Muscle of leg (tissue), 16 donors: ENCODE data around the gene FAM174A. TPM values are rescaled to one million over a fixed set of nuclear protein-coding genes. Genes with fewer than 3 reads are reported as not detected.
A peak's percentile ranks its signal among the peaks of the same experiment; 100 is the strongest.

Source experiments
- DNase-seq: peaks from one replicate; pipeline ENCODE4 v3.0.0; 2013
- H3K27ac ChIP-seq: one replicate; pipeline ENCODE4 v1.5.1; 2013; ENCODE audit warnings: mild to moderate bottlenecking, low read length, control low read depth
- H3K27me3 ChIP-seq: one replicate; pipeline ENCODE4 v1.6.1; 2013; ENCODE audit warnings: low read length; ENCODE audit not compliant: control insufficient read depth, insufficient read depth
- H3K36me3 ChIP-seq: one replicate; pipeline ENCODE4 v1.6.1; 2013; ENCODE audit warnings: low read length; ENCODE audit not compliant: control insufficient read depth, insufficient read depth
- H3K4me1 ChIP-seq: one replicate; pipeline ENCODE4 v1.6.1; 2013; ENCODE audit warnings: low read length; ENCODE audit not compliant: control insufficient read depth, insufficient read depth
- H3K4me3 ChIP-seq: one replicate; pipeline ENCODE4 v1.5.1; 2013; ENCODE audit warnings: low read length, control low read depth
- H3K9me3 ChIP-seq: replicated peaks from 2 replicates; pipeline ENCODE4 v1.6.1; 2013; ENCODE audit warnings: low read depth, low read length; ENCODE audit not compliant: control insufficient read depth
- WGBS: methylation state at CpG from one replicate; pipeline ENCODE4 v1.1.5; 2013; ENCODE audit warnings: missing lambda C conversion rate; ENCODE audit not compliant: insufficient coverage; 5-methylcytosine and 5-hydroxymethylcytosine counted together
- long read RNA-seq, 11 donors: transcript quantifications; one replicate each; lab custom pipeline, GENCODE V29; 2026
- polyA plus RNA-seq, 8 donors: library from polyadenylated mRNA; unstranded; fragments of 120-200 nt; gene quantifications; one replicate each; pipeline versions ENCODE4 v1.2.1 to v1.2.3, GENCODE V29; 2013; ENCODE audit warnings: inconsistent platforms in 1 of 8, low replicate concordance in 1 of 8; ENCODE audit not compliant: insufficient read length in 8 of 8, insufficient read depth in 1 of 8
- total RNA-seq: library from RNA; stranded (reverse); fragments of 120-200 nt; gene quantifications from one replicate; pipeline ENCODE4 v1.2.4, GENCODE V29; 2013

FAM174A gene
- 27.0 TPM for total RNA-seq
- polyA plus RNA-seq, result 10 to 100 TPM; 29.9 to 37.9 (median 34.5) TPM
- long read RNA-seq, donor 1, transcript FAM174A-201 (3 exons, 1,356 nt), result major isoform, 13 of 13 reads
- long read RNA-seq, donor 1, partial matches to known transcripts, result 0 of 13 reads
- long read RNA-seq, donor 1, other reads (novel, unspliced or antisense), result 0 of 13 reads
- long read RNA-seq, donor 2, partial matches to known transcripts, result 0 of 1 reads
- long read RNA-seq, donor 2, other reads (novel, unspliced or antisense), result 0 of 1 reads
- long read RNA-seq, donor 3, transcript FAM174A-201 (3 exons, 1,356 nt), result major isoform, 12 of 13 reads
- long read RNA-seq, donor 3, partial matches to known transcripts, result 0 of 13 reads
- long read RNA-seq, donor 3, other reads (novel, unspliced or antisense), result 0 of 13 reads
- long read RNA-seq, donor 4, transcript FAM174A-201 (3 exons, 1,356 nt), result major isoform, 15 of 15 reads
- long read RNA-seq, donor 4, partial matches to known transcripts, result 0 of 15 reads
- long read RNA-seq, donor 4, other reads (novel, unspliced or antisense), result 0 of 15 reads
- long read RNA-seq, donor 5, transcript FAM174A-201 (3 exons, 1,356 nt), result major isoform, 44 of 44 reads
- long read RNA-seq, donor 5, partial matches to known transcripts, result 0 of 44 reads
- long read RNA-seq, donor 5, other reads (novel, unspliced or antisense), result 0 of 44 reads
- long read RNA-seq, donor 6, transcript FAM174A-201 (3 exons, 1,356 nt), result major isoform, 51 of 62 reads
- long read RNA-seq, donor 6, partial matches to known transcripts, result 11 of 62 reads
- long read RNA-seq, donor 6, other reads (novel, unspliced or antisense), result 0 of 62 reads
- long read RNA-seq, donor 7, transcript FAM174A-201 (3 exons, 1,356 nt), result major isoform, 22 of 29 reads
- long read RNA-seq, donor 7, partial matches to known transcripts, result 7 of 29 reads
- long read RNA-seq, donor 7, other reads (novel, unspliced or antisense), result 0 of 29 reads
- long read RNA-seq, donor 8, transcript FAM174A-201 (3 exons, 1,356 nt), result major isoform, 22 of 33 reads
- long read RNA-seq, donor 8, partial matches to known transcripts, result 11 of 33 reads
- long read RNA-seq, donor 8, other reads (novel, unspliced or antisense), result 0 of 33 reads
- long read RNA-seq, donor 9, transcript FAM174A-201 (3 exons, 1,356 nt), result major isoform, 16 of 16 reads
- long read RNA-seq, donor 9, partial matches to known transcripts, result 0 of 16 reads
- long read RNA-seq, donor 9, other reads (novel, unspliced or antisense), result 0 of 16 reads
- long read RNA-seq, donor 10, transcript FAM174A-201 (3 exons, 1,356 nt), result major isoform, 28 of 28 reads
- long read RNA-seq, donor 10, partial matches to known transcripts, result 0 of 28 reads
- long read RNA-seq, donor 10, other reads (novel, unspliced or antisense), result 0 of 28 reads
- long read RNA-seq, donor 11, transcript FAM174A-201 (3 exons, 1,356 nt), result major isoform, 19 of 19 reads
- long read RNA-seq, donor 11, partial matches to known transcripts, result 0 of 19 reads
- long read RNA-seq, donor 11, other reads (novel, unspliced or antisense), result 0 of 19 reads

DNA sequence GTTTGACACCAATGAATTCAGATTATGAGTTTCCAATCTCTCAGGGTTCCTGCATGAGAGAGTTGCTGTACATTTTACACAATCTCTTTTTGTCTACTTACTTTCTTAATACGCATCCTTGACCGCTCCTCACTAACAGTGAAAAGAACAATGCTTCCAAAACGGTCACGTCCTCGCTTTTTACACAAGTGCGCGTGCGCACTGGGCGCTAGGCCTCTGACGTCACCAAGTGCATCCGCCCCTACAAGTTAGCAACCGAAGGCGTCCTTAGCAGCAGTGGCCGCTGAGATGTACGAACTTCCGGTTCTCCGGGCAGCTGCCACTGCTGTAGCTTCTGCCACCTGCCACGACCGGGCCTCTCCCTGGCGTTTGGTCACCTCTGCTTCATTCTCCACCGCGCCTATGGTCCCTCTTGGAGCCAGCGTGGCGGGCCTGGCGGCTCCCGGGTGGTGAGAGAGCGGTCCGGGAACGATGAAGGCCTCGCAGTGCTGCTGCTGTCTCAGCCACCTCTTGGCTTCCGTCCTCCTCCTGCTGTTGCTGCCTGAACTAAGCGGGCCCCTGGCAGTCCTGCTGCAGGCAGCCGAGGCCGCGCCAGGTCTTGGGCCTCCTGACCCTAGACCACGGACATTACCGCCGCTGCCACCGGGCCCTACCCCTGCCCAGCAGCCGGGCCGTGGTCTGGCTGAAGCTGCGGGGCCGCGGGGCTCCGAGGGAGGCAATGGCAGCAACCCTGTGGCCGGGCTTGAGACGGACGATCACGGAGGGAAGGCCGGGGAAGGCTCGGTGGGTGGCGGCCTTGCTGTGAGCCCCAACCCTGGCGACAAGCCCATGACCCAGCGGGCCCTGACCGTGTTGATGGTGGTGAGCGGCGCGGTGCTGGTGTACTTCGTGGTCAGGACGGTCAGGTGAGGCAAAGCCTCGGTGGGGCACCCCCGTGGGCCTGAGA lies at the start of gene FAM174A:
Gene FAM174A (plus strand): TSS at position 315 of the 946 bp plus-strand sequence. CDS start 157 bp downstream, at position 472.
- peak; percentile 99 for DNase-seq
- Histone ChIP-seq H3K36me3 (no peaks in the 10 kb centered on the region), H3K27me3 (no peaks in the 10 kb centered on the region), H3K4me1 (no peaks in the 10 kb centered on the region), H3K4me3 (peak within 1 kb of the TSS; percentile 58), H3K27ac (peak within 1 kb of the TSS; percentile 97), H3K9me3 (peaks cover 10% of the 10 kb centered on the region)
- under 1% methylated on average over 55 of the region's 62 CpGs for WGBS

DNA sequence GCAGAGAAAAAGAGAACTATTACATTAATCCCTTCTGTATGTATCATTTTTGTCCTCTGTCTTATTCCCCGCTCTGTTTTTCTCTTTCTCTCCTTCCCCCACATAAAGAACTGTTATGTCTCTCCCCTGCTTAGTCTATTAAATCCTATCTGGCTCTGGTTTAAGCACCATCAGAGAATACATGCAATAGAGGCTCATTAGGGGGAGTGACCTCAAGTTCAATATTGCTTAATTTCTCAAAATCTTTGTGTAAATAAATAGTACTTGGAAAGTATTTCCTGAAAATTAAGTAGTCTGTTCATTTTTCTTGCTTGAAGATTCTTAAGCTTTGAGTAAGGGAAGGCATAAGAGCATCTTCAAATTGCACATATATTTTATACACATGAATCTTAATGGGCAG lies 41.2 kb upstream of the FAM174A start:
- no peaks in the 10 kb centered on the region for H3K4me1 ChIP-seq
- H3K27me3 ChIP-seq, result no peaks in the 10 kb centered on the region
- H3K9me3 ChIP-seq, result peaks cover 2% of the 10 kb centered on the region
- DNase-seq, result no peak
- H3K36me3 ChIP-seq, result no peaks in the 10 kb centered on the region
- no peak overlapping the region for H3K27ac ChIP-seq
- no CpG with 5 or more reads among the region's 1 CpG for WGBS
- H3K4me3 ChIP-seq, result no peak overlapping the region

DNA sequence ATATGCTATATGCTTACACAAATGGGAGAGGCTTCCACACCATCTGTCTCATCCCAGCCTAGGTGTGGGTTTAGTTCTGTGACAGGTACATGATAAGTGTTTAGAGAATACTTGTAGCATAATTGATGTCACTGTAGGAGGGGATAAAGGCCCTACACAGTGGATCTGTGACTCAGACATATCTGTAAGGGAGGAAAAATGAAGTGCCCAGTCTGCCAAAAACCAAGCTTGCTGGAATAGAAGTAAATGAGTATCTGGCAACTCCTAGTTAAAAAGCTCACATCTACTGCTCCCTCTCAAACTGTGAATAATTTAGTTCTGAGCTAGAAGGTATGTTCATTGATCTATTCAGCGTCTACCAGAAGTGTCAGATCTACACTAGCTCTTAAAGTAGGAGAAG lies 38.9 kb upstream of the FAM174A start:
- H3K36me3 ChIP-seq, result no peaks in the 10 kb centered on the region
- no peaks in the 10 kb centered on the region for H3K27me3 ChIP-seq
- no peaks in the 10 kb centered on the region for H3K4me1 ChIP-seq
- no CpG with 5 or more reads among the region's 1 CpG for whole genome bisulfite sequencing
- no peak for DNase-seq
- H3K4me3 ChIP-seq, result no peak overlapping the region
- no peak overlapping the region for H3K27ac ChIP-seq
- H3K9me3 ChIP-seq, result no peaks in the 10 kb centered on the region

DNA sequence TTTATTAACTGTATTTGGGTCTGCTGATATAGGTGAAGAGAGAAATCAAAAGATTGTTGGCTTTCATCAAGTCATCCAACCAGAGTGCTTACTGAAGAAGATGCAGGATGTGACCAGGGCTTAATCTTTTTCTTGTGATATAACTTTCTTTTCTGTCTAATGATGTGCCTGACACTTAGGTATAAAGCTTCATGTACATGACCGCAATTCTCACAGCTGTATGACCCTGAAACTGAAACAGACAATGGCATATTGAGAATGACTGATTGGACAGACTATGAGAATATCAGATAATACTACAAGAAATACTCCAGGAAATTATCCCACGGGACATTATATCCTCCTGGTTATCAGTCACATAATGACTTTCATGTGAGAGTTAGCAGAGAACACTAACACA lies 32.5 kb upstream of the FAM174A start:
- Histone ChIP-seq H3K27ac (no peak overlapping the region), H3K27me3 (no peaks in the 10 kb centered on the region), H3K9me3 (no peaks in the 10 kb centered on the region), H3K4me3 (no peak overlapping the region), H3K36me3 (no peaks in the 10 kb centered on the region), H3K4me1 (no peaks in the 10 kb centered on the region)
- no CpG with 5 or more reads among the region's 2 CpGs for WGBS
- DNase-seq, result no peak

DNA sequence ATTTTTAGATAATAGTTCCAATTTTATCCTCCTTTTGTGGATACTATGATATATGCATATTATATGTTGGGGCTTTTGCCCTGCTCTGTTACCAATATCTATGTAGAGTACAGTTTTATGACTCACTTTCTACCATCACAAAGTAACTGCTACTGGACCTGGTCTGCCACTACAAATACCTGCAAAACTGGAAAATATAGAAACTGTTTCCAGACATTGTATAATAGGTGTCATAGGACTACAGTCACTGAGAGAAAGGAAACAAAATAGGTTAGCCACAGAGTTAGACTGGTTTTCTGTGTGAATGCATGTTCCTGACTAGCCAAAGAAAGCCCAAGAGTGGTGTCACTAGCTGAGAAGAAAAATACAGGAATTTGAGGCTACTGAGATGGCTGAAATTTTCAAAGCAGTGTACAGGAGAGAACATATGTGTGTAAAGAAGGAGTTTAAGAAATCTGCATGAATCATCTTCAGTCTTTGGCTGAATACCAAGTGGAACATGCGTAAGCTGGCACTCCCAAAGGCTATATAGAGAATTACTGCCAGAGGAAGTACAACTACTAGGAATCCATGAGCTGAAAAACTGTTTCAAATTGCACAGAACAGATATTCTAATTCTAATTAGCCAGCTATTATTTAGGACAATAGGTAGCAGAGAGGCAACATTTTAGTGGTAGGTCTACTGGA lies 29.0 kb upstream of the FAM174A start:
- Histone ChIP-seq H3K27me3 (no peaks in the 10 kb centered on the region), H3K36me3 (no peaks in the 10 kb centered on the region), H3K27ac (no peak overlapping the region), H3K9me3 (no peaks in the 10 kb centered on the region), H3K4me3 (no peak overlapping the region), H3K4me1 (no peaks in the 10 kb centered on the region)
- peak; percentile 54 for DNase-seq
- no CpG with 5 or more reads among the region's 1 CpG for WGBS

DNA sequence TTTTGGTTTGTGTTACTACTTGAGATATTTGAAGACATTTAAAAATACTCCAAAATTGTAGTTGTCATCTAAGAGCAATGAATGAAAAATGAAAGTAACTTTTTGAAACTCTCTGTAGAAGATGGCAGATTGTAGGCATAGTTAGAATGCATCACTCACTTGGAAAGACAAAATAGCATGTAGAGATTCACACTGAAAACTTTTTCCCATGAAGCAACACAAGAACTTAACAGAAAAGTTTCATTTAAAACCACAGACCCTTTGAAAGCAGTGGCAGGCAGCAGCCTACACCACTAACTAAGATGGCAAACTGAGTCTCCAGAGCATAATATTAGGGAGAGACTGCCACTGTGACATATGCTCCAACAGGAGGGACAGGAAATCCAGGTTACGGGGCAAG lies 18.9 kb upstream of the FAM174A start:
- WGBS, result 88% methylated on average over 1 of the region's 1 CpG
- DNase-seq, result no peak
- no peaks in the 10 kb centered on the region for H3K36me3 ChIP-seq
- H3K27me3 ChIP-seq, result no peaks in the 10 kb centered on the region
- H3K9me3 ChIP-seq, result peaks cover 19% of the 10 kb centered on the region
- peaks cover 14% of the 10 kb centered on the region for H3K4me1 ChIP-seq
- no peak overlapping the region for H3K27ac ChIP-seq
- no peak overlapping the region for H3K4me3 ChIP-seq

DNA sequence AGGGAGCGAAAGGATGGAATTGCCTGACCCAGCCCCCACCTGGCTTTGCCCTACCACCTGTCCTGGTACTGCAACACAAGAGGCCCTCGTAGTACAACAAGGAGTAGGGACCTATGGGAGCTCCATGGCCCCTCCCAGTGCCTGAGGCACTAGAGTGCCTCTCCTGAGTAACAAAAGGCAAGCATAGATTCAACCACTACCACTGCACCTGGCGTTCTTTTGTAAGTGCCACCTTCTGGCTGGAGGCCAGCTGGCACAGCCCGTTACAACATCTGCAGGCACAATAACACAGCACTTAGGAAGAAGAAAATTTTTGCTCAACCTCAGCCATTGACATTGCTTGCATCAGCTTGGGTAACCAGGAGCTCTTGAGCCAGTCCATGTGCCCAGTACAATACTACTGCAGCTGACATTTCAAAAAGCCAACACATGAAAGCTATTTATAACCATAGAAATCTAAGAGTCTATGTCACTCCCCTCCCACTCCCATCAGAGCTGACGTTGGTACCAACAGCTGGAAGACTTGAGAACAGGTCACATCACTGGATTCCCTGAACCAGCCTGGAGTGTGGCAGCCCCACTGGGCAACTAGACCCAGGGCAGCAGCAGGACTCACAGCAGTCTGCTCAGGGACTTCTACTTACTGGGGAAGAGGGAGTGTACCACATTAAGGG lies 17.7 kb upstream of the FAM174A start:
- peak; percentile 38 for DNase-seq

DNA sequence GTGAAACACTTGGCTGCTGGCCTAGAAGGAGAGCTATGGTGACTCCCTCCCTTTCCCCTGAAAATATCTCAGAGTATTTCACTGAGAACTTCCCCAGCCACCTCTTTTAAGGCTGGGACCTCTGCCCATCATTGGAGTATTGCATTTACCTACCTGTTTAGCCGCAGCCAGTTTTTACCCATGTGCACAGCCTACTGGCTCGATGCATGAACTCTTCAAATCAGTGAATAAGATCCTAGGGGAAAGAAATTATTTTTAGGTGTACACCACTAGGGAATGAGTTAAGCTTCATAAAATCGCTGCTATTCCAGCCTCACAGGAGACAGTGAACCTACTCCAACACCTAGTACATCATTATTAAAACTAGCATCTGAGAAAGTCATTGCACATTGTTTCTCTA lies 16.8 kb upstream of the FAM174A start:
- no peak overlapping the region for H3K4me3 ChIP-seq
- no CpG with 5 or more reads among the region's 3 CpGs for WGBS
- H3K27ac ChIP-seq, result no peak overlapping the region
- peaks cover 19% of the 10 kb centered on the region for H3K9me3 ChIP-seq
- no peaks in the 10 kb centered on the region for H3K27me3 ChIP-seq
- H3K4me1 ChIP-seq, result peaks cover 14% of the 10 kb centered on the region
- H3K36me3 ChIP-seq, result no peaks in the 10 kb centered on the region
- no peak for DNase-seq

More for the DNA sequence above, 17.7 kb upstream of the FAM174A start:
- peaks cover 19% of the 10 kb centered on the region for H3K9me3 ChIP-seq
- H3K27me3 ChIP-seq, result no peaks in the 10 kb centered on the region
- H3K27ac ChIP-seq, result peak overlapping the region; percentile 69
- WGBS, result 52% methylated on average over 4 of the region's 5 CpGs
- H3K36me3 ChIP-seq, result no peaks in the 10 kb centered on the region
- peaks cover 14% of the 10 kb centered on the region for H3K4me1 ChIP-seq
- no peak overlapping the region for H3K4me3 ChIP-seq
